Right lung (tissue), 5 donors: Measurements from ENCODE around the gene PAX8. TPM values are rescaled to one million over a fixed set of nuclear protein-coding genes. Genes with fewer than 3 reads are reported as not detected.

ENCODE experiments used
- DNase-seq, 2 donors: peaks; one replicate each; pipeline ENCODE4 v3.0.0-alpha.2; 2013
- polyA plus RNA-seq, 5 donors: library from polyadenylated mRNA; unstranded; fragments of 120-200 nt; gene quantifications; one replicate each; pipeline versions ENCODE4 v1.2.1 to v1.2.3, GENCODE V29; 2013; ENCODE audit warnings: inconsistent platforms in 1 of 5, low replicate concordance in 1 of 5; ENCODE audit not compliant: insufficient read length in 5 of 5, insufficient read depth in 1 of 5

PAX8 gene
- polyA plus RNA-seq, 5 donors, result 2.0 to 14.5 (median 4.4) TPM

DNA sequence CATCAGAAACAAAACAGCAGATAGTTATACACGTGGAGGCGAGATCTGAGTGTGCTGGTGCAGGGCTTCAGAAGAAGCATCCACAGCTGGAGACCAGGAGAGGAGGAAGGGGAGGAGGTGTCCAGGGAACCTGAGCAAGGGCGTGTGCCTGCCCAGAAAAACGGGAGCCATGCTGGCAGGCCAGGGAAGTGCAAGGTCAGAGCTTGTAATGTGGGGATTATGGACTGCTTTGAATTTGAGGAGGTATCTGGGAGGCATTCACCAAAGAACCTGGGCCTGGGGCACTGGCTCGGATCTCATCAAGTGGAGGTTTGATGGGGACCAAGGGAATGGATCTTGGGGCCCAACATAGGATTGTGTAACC lies 92.3 kb downstream of the PAX8 start:
- DNase-seq, result no peak

- DNase-seq, result no peak
These were observed 92.9 kb downstream of the PAX8 start for GRCh38 chr2:113185664-113186432.

DNA sequence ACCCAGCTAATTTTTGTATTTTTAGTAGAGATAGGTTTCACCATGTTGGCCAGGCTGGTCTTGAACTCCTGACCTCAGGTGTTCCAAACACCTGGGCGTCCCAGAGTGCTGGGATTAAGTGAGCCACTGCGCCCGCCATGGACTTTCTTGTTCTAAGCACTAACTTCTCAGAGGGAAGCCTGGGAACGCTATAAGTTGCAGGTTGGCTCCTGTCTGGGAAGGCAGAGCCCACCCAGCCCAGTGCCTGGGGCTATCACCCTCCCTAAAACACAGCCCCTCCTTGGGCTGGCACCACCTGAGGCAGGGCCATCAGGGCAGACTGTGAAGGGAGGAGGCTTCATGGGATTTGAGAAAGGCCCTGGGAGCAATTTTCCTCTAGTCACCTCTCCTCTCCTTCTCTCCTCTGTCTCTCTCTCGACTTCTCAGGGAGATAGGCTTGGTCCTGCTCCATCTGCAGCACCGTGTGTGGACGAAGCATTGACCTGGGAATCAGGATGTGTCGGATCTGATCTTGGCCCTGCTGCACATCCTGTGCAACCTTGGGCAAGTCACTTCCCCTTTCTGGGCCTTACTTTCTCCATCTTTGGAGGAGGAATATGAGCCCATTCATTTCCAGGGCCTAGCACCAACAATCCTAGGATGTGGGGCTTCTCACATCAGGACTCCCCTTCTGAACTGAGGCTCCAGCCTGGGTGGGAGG lies 94.0 kb downstream of the PAX8 start:
- no peak for DNase-seq

DNA sequence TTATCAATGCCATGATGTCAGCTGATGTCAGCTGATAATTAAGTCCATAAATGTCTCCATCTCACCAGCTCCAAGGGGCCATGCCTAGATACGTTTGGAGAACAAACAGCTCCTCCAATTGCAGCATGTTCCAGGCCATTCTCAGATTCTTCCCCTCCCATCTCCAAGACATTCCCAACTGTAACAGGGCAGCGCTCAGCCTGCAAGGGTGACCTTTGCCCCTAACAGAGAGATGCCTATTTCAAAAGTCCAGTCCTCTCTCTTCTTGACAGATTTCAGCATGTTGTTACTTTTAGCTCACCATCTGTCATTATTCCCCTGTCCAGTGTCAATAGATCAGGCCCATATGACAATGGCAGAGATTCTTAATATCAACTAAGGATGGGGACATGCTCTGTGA lies 95.0 kb downstream of the PAX8 start:
- DNase-seq, result no peak

- DNase-seq, result no peak
These were observed 95.5 kb downstream of the PAX8 start for GRCh38 chr2:113183264-113183663.

GRCh38 chr2:113182471-113183260 lies 96.1 kb downstream of the PAX8 start:
- DNase-seq, result no peak

GRCh38 chr2:113181258-113182051 lies 97.3 kb downstream of the PAX8 start:
- DNase-seq, result no peak

DNA sequence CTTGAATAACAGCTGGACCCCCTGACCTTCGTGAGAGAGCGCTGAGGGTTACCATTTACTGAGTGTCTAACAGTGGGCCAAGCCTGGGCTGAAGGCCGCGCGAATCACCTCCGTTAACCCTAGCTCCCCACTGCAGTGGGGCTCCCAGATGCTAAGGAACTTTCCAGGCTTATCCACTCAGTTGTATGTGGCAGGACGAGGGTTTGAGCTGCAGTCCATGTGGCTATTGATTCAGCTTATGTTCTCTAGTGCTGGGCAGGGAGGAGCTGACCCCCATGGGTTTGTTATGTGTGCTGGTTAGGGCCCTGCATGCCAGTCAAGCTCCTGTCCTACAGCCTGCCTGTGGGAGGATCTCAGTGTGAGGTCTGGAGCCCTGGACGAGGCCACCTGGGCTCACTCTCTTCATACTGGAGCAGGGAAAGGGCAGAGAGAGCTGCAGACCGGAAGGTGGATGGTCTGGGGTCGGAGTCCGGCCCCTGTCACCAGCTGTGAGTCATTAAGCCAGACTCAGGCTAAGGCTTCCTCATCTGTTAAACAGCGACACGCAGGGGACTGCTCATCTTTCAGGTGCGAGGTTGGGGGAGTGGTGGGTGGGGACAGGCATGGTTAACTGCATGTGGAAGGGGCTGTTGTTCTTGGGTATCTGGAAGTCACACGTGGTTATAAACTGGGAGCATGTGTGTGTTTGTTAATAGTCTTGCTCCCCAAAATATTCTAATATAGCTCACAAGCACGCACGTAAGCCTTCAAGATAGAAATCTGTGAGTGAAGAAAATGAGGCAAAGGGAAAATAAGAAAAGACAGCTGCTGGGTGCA lies 98.4 kb downstream of the PAX8 start:
- no peak for DNase-seq

DNA sequence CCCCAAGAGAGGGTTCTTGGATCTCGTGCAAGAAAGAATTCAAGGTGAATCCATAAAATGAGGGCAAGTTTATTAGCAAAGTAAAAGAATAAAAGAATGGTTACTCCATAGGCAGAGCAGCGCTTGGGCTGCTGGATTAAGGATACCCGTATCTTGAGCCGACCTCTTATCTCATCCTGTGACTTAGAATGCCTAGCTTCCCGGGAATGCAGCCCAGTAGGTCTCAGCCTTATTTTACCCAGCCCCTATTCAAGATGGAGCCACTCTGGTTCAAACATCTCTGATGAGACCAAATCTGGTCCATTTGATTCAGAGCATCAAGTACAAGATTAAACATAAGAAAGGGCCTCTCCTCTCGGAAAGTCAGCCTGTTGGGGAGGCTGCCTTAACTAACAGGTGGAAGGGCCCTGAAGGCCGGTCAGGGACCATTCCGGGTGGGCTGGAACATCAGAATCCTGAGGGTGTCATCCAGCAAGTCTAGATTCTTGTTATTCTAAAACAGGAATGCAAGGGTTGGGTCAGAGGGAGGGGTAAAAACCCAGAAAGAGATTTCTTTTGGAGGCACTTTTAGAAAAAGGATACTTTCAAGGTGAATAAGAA lies 99.2 kb downstream of the PAX8 start:
- DNase-seq, result no peak

DNA sequence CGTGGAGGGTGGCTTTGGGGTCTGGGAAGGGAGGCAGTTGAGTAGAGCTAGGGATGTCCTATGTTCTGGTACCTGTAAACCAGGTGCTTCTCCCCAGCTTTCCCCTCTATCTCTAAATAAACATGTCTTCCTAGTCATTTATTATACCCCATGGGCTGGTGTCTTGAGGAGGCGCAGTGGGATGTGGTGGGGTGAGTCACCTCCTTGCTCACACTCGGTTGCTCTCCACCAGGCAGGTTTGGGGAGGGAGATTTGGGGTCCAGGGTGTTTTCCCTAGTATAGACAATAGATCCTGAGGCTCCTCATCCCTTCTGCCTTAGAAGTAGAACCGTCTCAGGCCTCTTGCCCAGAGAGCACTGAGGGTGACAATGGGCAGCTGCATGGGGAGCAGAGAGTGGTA lies 99.8 kb downstream of the PAX8 start:
- DNase-seq, result no peak

DNA sequence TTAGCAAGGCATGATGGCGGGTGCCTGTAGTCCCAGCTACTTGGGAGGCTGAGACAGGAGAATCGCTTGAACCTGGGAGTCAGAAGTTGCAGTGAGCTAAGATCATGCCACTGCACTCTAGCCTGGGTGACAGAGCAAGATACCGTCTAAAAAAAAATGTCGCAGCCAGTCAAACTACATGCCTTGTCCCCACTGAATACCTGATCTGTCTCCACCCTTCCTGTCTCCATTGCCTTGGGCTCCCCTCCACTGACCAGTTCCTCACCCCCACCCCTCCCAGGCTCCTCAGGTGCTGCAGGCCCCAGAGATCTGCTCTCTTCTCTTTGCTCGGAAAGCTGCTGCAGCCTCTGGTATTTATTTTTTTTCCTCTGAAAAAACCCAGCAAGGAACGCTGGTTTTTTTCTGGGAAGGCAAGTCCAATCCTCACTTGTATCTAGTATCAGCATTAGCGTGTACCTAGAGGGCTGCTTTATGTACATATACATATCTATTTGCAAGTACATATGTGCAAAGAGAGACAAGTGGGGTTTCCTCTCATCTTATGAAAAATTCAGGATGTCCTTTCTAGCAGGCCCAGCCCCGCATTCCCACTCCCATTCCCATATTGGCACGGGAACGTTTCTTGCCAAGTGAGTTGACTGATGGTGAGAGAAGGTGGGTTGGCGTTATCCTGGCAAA lies 100.5 kb downstream of the PAX8 start:
- no peak for DNase-seq

GRCh38 chr2:113176696-113177355 lies 101.9 kb downstream of the PAX8 start:
- DNase-seq, result no peak

DNA sequence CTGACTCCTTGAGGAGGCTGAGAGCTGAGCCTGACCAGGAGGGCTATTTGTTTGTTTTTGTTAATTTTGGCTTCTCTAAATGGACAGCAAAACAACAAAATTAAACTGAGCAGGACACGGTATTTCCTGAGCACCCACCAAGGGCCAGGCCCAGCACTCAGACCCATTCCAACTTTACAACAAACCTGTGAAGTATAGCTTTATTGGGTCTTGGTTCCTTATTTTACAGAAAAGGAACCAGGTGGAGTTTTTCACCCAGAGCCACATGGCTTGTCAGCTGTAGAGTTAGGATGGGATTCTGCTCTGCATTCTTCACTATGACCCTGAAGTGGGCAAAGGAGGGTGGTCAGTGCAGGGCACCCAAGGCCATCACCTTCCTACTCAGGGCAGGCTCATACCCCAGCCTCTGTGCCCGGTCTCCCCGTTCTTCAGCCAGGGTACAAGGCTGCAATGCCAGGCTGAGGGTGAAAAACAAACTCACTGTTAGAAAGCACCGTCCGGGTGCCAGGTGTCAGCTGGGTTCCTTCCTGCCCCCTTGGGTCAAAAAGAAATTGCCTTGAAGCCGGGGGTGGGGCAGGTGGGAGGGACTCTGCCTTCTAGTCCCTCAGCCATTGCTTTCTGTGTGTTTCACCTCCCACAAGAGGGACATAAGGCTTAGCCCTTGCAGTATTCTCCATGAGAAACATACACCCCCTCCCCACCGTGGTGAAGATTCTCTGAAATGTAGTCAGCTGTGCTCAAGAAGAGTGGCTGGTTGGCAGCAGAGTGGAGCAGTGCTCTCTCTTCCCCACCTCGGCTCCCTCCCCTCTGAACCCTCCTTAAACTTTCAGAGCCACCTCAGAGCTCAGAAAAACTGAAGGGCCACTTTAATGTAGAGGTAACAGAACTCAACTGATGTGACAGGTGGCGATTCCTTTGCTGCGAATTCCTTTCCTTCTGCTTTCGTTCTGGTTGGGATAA lies 102.7 kb downstream of the PAX8 start:
- no peak for DNase-seq

DNA sequence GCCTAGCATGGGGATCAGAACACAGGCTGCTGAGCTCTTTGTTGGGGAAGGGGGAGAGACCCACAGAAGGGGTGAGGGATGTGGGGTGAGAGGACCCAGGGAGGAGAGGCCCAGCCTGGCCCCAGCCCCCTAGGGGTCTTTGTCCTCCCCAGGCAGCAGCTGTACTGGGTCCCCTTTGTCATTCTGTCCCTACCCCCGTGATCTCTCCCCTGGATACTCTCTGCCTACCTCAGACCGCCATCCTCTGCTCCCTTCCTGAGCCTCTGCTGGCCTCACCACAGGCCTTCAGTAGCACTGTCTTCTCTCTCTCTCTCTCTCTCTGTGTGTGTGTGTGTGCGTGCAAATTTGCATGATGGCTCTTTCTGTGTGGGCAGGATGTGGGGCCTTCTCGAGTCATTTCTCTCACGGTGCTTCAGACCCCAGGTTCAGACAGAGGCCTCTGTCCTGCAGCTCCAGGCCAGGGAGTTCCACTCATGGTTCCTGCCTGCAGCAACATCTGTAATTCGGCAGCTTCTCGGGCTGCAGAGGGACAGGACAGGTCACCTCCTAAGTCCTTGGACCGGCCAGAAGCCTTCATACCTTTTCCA lies 103.6 kb downstream of the PAX8 start:
- no peak for DNase-seq

DNA sequence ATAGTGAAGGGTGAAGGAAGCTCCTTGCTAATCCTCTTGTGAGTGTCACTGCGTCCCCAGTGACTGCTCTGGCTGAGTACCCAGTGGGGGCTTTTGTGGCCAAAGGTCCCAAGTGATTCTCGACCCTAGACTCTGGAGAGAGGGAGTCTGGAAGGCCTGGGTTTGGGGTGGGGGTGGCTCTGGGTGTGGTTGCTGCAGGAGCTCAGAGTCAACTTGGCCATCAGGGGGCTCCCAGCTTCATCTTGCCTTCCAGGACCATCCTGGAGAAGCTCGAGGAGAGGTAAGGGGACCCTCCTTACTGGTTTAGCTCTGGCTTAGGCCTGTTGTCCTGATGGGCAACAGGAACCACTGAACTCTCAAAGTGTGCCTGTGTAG lies 104.4 kb downstream of the PAX8 start:
- no peak for DNase-seq

- peak in 1 of 2 donors; percentile 15 for DNase-seq
These were observed 105.0 kb downstream of the PAX8 start, which contains the start of gene PSD4 for GRCh38 chr2:113173542-113174375. Gene PSD4 (plus strand): TSS chr2:113173971. CDS start chr2:113182457, 8,486 bp downstream.
